Measurements from ENCODE around the gene CADPS2. TPM values are rescaled to one million over a fixed set of nuclear protein-coding genes. Genes with fewer than 3 reads are reported as not detected.

CADPS2 gene
- total RNA-seq, 1 experiment from 2014 or later: 1.6 TPM

- DNase-seq (ENCODE audit: low spot score): no peak
Observed at GRCh38 chr7:122311734-122312450, 574.4 kb downstream of the CADPS2 start.

- no peak for DNase-seq (ENCODE audit: low spot score)
Observed at GRCh38 chr7:122311050-122311700, 575.1 kb downstream of the CADPS2 start.

- no peak for DNase-seq (ENCODE audit: low spot score)
Observed at GRCh38 chr7:122310119-122311021, 575.9 kb downstream of the CADPS2 start.

GRCh38 chr7:122309421-122309820 is 576.8 kb downstream of the CADPS2 start:
- DNase-seq (ENCODE audit: low spot score): no peak

- no peak for DNase-seq (ENCODE audit: low spot score)
Observed at GRCh38 chr7:122307228-122307621, 579.0 kb downstream of the CADPS2 start.

GRCh38 chr7:122306320-122307227 is 579.7 kb downstream of the CADPS2 start:
- DNase-seq (ENCODE audit: low spot score): no peak

GRCh38 chr7:122305475-122306319 is 580.6 kb downstream of the CADPS2 start:
- peak; percentile 16 for DNase-seq (ENCODE audit: low spot score)

GRCh38 chr7:122304996-122305421 is 581.3 kb downstream of the CADPS2 start:
- DNase-seq (ENCODE audit: low spot score): no peak

GRCh38 chr7:122304319-122304975 is 581.8 kb downstream of the CADPS2 start, which contains the start of gene FEZF1:
Gene FEZF1 (minus strand): TSS chr7:122304750. CDS start chr7:122304437, 313 bp downstream.
- DNase-seq (ENCODE audit: low spot score): peak; percentile 22

- no peak for DNase-seq (ENCODE audit: low spot score)
Observed at GRCh38 chr7:122303531-122304318, 582.5 kb downstream of the CADPS2 start.

GRCh38 chr7:122302761-122303530 is 583.3 kb downstream of the CADPS2 start:
- DNase-seq (ENCODE audit: low spot score): no peak

- no peak for DNase-seq (ENCODE audit: low spot score)
Observed at GRCh38 chr7:122301858-122302760, 584.2 kb downstream of the CADPS2 start.

- no peak for DNase-seq (ENCODE audit: low spot score)
Observed at GRCh38 chr7:122300956-122301833, 585.1 kb downstream of the CADPS2 start.

- no peak for DNase-seq (ENCODE audit: low spot score)
Observed at GRCh38 chr7:122300211-122300932, 585.9 kb downstream of the CADPS2 start.

GRCh38 chr7:122299624-122300210 is 586.5 kb downstream of the CADPS2 start:
- DNase-seq (ENCODE audit: low spot score): no peak
